Neural progenitor cell (in vitro differentiated cells): ENCODE results near the gene ACACA.

Source experiments
- CTCF ChIP-seq: fragments of 200-600 bp; sonication (generic); IDR thresholded peaks from 2 replicates; pipeline ENCODE4 v1.5.1; 2017; ENCODE audit warnings: antibody characterized with exemption, mild to moderate bottlenecking
- EZH2 ChIP-seq: fragments of 200-600 bp; sonication (generic); IDR thresholded peaks from 2 replicates; pipeline ENCODE4 v1.6.1; 2017; ENCODE audit warnings: antibody characterized with exemption, mild to moderate bottlenecking, moderate library complexity
- EZH2phosphoT487 ChIP-seq: fragments of 200-600 bp; sonication (generic); IDR thresholded peaks from 2 replicates; pipeline ENCODE4 v1.6.1; 2017; ENCODE audit warnings: antibody characterized with exemption

- TF ChIP-seq CTCF: no peak
- TF ChIP-seq EZH2phosphoT487: no peak
- TF ChIP-seq EZH2: no peak
Observed at GRCh38 chr17:37054894-37055293, 351.7 kb downstream of the ACACA start.
